ENCODE measurements around the gene C19orf12.

The C19orf12 gene

GRCh38 chr19:29715701-29716581 lies 880 bp upstream of the C19orf12 start:
- Histone ChIP-seq H3K27me3 (ENCODE audit: low read length) (no peaks in the 10 kb centered on the region), H3F3A (ENCODE audit: insufficient read depth) (0 out of 2 replicates have a peak, but pooled peaks cover 3% of the 10 kb centered on the region), H3K27ac (ENCODE audit: low read depth, low read length) (peak overlapping the region; percentile 63), H3K9me2 (replicated peaks; ENCODE audit: insufficient read depth, low read length) (no peaks in the 10 kb centered on the region), H3K9ac (ENCODE audit: low read length) (peak overlapping the region; percentile 95), H3K36me3 (ENCODE audit: low read length) (no peaks in the 10 kb centered on the region), H4K20me1 (ENCODE audit: low read depth, low read length) (no peaks in the 10 kb centered on the region), H3K4me3 (ENCODE audit: insufficient read depth, low read length, poor library complexity, severe bottlenecking) (peak overlapping the region; percentile 85), H3K4me2 (ENCODE audit: low read depth, low read length, poor library complexity, severe bottlenecking) (peak overlapping the region; percentile 86), H2AFZ (ENCODE audit: low read depth, low read length, severe bottlenecking) (peak overlapping the region; percentile 98), H3K79me2 (ENCODE audit: insufficient read depth, low read length) (peaks cover 9% of the 10 kb centered on the region; the same call in 1 of the 2 replicates), H3K9me3 (ENCODE audit: insufficient read depth, low read length) (no peaks in the 10 kb centered on the region)
- no peak for TF ChIP-seq EZH2phosphoT487 (conservative IDR thresholded peaks at IDR 0.05; ENCODE audit: low read length)
- TF ChIP-seq, protein P1, sequence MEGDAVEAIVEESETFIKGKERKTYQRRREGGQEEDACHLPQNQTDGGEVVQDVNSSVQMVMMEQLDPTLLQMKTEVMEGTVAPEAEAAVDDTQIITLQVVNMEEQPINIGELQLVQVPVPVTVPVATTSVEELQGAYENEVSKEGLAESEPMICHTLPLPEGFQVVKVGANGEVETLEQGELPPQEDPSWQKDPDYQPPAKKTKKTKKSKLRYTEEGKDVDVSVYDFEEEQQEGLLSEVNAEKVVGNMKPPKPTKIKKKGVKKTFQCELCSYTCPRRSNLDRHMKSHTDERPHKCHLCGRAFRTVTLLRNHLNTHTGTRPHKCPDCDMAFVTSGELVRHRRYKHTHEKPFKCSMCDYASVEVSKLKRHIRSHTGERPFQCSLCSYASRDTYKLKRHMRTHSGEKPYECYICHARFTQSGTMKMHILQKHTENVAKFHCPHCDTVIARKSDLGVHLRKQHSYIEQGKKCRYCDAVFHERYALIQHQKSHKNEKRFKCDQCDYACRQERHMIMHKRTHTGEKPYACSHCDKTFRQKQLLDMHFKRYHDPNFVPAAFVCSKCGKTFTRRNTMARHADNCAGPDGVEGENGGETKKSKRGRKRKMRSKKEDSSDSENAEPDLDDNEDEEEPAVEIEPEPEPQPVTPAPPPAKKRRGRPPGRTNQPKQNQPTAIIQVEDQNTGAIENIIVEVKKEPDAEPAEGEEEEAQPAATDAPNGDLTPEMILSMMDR (IDR thresholded peaks at IDR 0.05; ENCODE audit: insufficient read depth, low read length, poor library complexity, severe bottlenecking) = no peak

DNA sequence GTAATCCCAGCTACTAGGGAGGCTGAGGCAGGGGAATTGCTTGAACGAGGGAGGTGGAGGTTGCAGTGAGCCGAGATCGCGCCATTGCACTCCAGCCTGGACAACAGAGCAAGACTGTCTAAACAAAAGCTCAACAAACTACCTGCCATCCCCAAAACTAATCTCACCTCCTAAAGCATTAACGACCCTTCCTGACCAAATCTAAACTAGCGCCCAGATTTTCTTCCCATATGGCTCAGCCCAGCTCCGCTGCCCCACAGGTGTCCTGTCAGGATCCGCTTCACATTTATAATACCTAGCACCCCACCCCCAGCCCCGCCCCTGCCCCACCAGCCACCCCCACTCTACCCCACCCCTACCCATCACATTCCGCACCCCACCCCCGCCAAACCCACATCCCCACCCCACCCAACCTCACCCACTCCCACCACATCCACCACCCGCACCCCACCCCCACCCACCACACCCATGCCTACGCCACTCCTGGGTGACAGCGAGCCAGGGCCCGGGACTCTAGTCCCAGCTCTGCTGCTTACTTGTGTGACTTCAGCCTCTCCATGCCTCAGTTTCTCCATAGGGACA lies 599 bp downstream of the C19orf12 start:
- no peaks in the 10 kb centered on the region for H3K9me3 ChIP-seq (ENCODE audit: insufficient read depth, low read length)
- no peaks in the 10 kb centered on the region for H3K9me2 ChIP-seq (replicated peaks; ENCODE audit: insufficient read depth, low read length)
- TF ChIP-seq, protein P1 (IDR thresholded peaks at IDR 0.05; ENCODE audit: insufficient read depth, low read length, poor library complexity, severe bottlenecking) = no peak
- no peak for TF ChIP-seq EZH2phosphoT487 (conservative IDR thresholded peaks at IDR 0.05; ENCODE audit: low read length)
- H4K20me1 ChIP-seq (ENCODE audit: low read depth, low read length) = no peaks in the 10 kb centered on the region
- H3K4me3 ChIP-seq (ENCODE audit: insufficient read depth, low read length, poor library complexity, severe bottlenecking) = peak overlapping the region; percentile 85
- H2AFZ ChIP-seq (ENCODE audit: low read depth, low read length, severe bottlenecking) = peak overlapping the region; percentile 98
- H3F3A ChIP-seq (ENCODE audit: insufficient read depth) = 0 out of 2 replicates have a peak, but pooled peaks cover 3% of the 10 kb centered on the region
- no peaks in the 10 kb centered on the region for H3K36me3 ChIP-seq (ENCODE audit: low read length)
- H3K79me2 ChIP-seq (ENCODE audit: insufficient read depth, low read length) = peaks cover 9% of the 10 kb centered on the region; the same call in 1 of the 2 replicates
- H3K27ac ChIP-seq (ENCODE audit: low read depth, low read length) = peak overlapping the region; percentile 63
- no peaks in the 10 kb centered on the region for H3K27me3 ChIP-seq (ENCODE audit: low read length)
- peak overlapping the region; percentile 95 for H3K9ac ChIP-seq (ENCODE audit: low read length)
- peak overlapping the region; percentile 86 for H3K4me2 ChIP-seq (ENCODE audit: low read depth, low read length, poor library complexity, severe bottlenecking)

DNA sequence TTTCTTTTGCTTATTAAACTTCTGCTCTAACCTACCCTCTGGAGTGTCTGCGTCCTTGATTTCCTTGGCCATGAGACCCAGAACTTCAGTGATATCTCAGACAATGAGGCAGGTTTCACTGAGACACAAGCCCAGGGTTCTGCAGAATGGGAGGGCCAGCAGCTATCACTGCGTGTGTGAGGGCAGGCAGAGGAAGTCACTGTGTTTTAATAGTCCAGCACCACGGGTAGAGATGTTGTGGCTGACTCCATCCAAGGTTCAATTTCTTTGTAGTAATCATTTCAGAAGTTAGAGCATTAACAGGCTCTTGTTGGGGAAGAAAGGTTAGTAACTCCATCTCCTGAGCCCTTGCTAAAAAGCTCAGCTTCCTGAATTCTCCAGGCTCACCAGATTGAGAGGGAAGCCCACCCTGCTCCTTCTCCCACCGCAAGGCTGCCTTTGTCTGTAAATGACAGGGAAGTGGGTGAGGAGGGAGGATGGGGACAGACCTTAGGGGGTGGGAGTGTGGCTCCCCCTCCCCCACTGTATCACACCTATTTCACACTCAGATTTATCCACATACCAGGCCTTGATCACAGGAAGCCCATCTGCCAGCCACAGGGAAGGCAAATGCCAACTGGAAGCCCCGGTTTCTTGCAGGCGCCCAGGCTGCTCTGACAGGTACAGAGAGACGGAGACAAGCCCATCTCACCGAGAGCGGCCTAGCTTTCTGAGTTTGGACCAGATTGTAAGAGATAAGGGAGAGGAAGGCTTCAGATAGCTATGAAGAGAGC lies 2.1 kb downstream of the C19orf12 start:
- no peaks in the 10 kb centered on the region for H3K9me3 ChIP-seq (ENCODE audit: insufficient read depth, low read length)
- H2AFZ ChIP-seq (ENCODE audit: low read depth, low read length, severe bottlenecking) = no peak overlapping the region
- no peak overlapping the region for H3K9ac ChIP-seq (ENCODE audit: low read length)
- H4K20me1 ChIP-seq (ENCODE audit: low read depth, low read length) = no peaks in the 10 kb centered on the region
- 0 out of 2 replicates have a peak, but pooled peaks cover 3% of the 10 kb centered on the region for H3F3A ChIP-seq (ENCODE audit: insufficient read depth)
- H3K4me3 ChIP-seq (ENCODE audit: insufficient read depth, low read length, poor library complexity, severe bottlenecking) = no peak overlapping the region
- no peak for TF ChIP-seq EZH2phosphoT487 (conservative IDR thresholded peaks at IDR 0.05; ENCODE audit: low read length)
- TF ChIP-seq, protein P1 (IDR thresholded peaks at IDR 0.05; ENCODE audit: insufficient read depth, low read length, poor library complexity, severe bottlenecking) = no peak
- peaks cover 9% of the 10 kb centered on the region; the same call in 1 of the 2 replicates for H3K79me2 ChIP-seq (ENCODE audit: insufficient read depth, low read length)
- H3K9me2 ChIP-seq (replicated peaks; ENCODE audit: insufficient read depth, low read length) = no peaks in the 10 kb centered on the region
- H3K36me3 ChIP-seq (ENCODE audit: low read length) = no peaks in the 10 kb centered on the region
- no peaks in the 10 kb centered on the region for H3K27me3 ChIP-seq (ENCODE audit: low read length)
- no peak overlapping the region for H3K27ac ChIP-seq (ENCODE audit: low read depth, low read length)
- no peak overlapping the region for H3K4me2 ChIP-seq (ENCODE audit: low read depth, low read length, poor library complexity, severe bottlenecking)
